H1 (cell line): ENCODE results near the gene DGKI. TPM values are rescaled to one million over a fixed set of nuclear protein-coding genes. Genes with fewer than 3 reads are reported as not detected.

Experiments
- CTCF ChIA-PET: fragments of 300-600 bp; sonication (Branson Sonifier 250); formaldehyde crosslinking; loops from one replicate; lab custom pipeline; 2021; ENCODE audit not compliant: partially characterized antibody; lab: Charles Lee
- POLR2A ChIA-PET: fragments of 300-600 bp; sonication (Branson Sonifier 250); formaldehyde crosslinking; loops from one replicate; lab custom pipeline; 2021; ENCODE audit warnings: inconsistent platforms; ENCODE audit not compliant: partially characterized antibody; lab: Charles Lee
- DNase-seq, 2 experiments: peaks; one replicate each; pipeline versions ENCODE4 v3.0.0 to v3.0.0-alpha.2; 2010 to 2022; ENCODE audit warnings: low spot score in 2 of 2, low read depth in 1 of 2, mixed read lengths in 1 of 2
- FAIRE-seq: peaks from 2 replicates; lab custom pipeline; 2011; peaks lifted over from hg19 to GRCh38; lab: Jason Lieb, UNC
- H2AFZ ChIP-seq: 2 replicates; pipeline ENCODE4 v1.8.1; 2012; ENCODE audit warnings: low read length, inconsistent platforms
- H2AK5ac ChIP-seq: 2 replicates; pipeline ENCODE4 v1.6.1; 2013; ENCODE audit warnings: low read depth, low read length
- H2BK120ac ChIP-seq: replicated peaks from 2 replicates; pipeline ENCODE3; 2013; ENCODE audit warnings: low read depth, low read length, inconsistent platforms
- H2BK12ac ChIP-seq: 2 replicates; pipeline ENCODE4 v1.6.1; 2013; ENCODE audit warnings: low read depth, low read length
- H2BK15ac ChIP-seq: 2 replicates; pipeline ENCODE4 v1.6.1; 2013; ENCODE audit warnings: low read length
- H2BK20ac ChIP-seq: 2 replicates; pipeline ENCODE4 v1.6.1; 2013; ENCODE audit warnings: low read length
- H2BK5ac ChIP-seq: 2 replicates; pipeline ENCODE4 v1.6.1; 2013; ENCODE audit warnings: low read depth, low read length
- H3K14ac ChIP-seq: 2 replicates; pipeline ENCODE4 v1.6.1; 2013; ENCODE audit warnings: inconsistent platforms; ENCODE audit not compliant: insufficient read length
- H3K18ac ChIP-seq: 2 replicates; pipeline ENCODE4 v1.6.1; 2013; ENCODE audit warnings: low read length; ENCODE audit errors: extremely low read depth
- H3K23ac ChIP-seq: 2 replicates; pipeline ENCODE4 v1.6.1; 2013; ENCODE audit warnings: inconsistent platforms; ENCODE audit not compliant: insufficient read length
- H3K23me2 ChIP-seq: 2 replicates; pipeline ENCODE4 v1.6.1; 2013; ENCODE audit warnings: low read depth, low read length
- H3K27ac ChIP-seq: 2 replicates; pipeline ENCODE4 v1.6.1; 2011; ENCODE audit warnings: low read depth, low read length, inconsistent platforms
- H3K27me3 ChIP-seq, 4 experiments: replicated peaks in 1 of 4; 1 replicate in 1 of 4; 2 replicates in 3 of 4; pipeline versions ENCODE4 v1.6.1 to v1.8.1; 2011 to 2013; ENCODE audit warnings: low read length in 3 of 4, mild to moderate bottlenecking in 3 of 4, inconsistent platforms in 2 of 4, mixed read lengths in 2 of 4, moderate library complexity in 1 of 4; ENCODE audit not compliant: control insufficient read depth in 3 of 4, insufficient read depth in 3 of 4; ENCODE audit errors: extremely low read depth in 1 of 4
- H3K36me3 ChIP-seq, 4 experiments: 2 replicates each; pipeline versions ENCODE4 v1.6.1 to v1.8.1; 2011 to 2013; ENCODE audit warnings: mild to moderate bottlenecking in 4 of 4, low read length in 3 of 4, moderate library complexity in 2 of 4, control low read depth in 1 of 4, inconsistent platforms in 1 of 4; ENCODE audit not compliant: insufficient read depth in 4 of 4, control insufficient read depth in 2 of 4
- H3K4ac ChIP-seq: replicated peaks from 2 replicates; pipeline ENCODE3; 2013; ENCODE audit warnings: low read length, low read depth, mixed read lengths, inconsistent platforms; ENCODE audit not compliant: insufficient read length
- H3K4me1 ChIP-seq, 4 experiments: replicated peaks in 1 of 4; 1 replicate in 1 of 4; 2 replicates in 3 of 4; pipeline versions ENCODE4 v1.6.1 to v1.8.1; 2011 to 2013; ENCODE audit warnings: low read length in 3 of 4, inconsistent platforms in 2 of 4, mixed read lengths in 1 of 4; ENCODE audit not compliant: insufficient read depth in 4 of 4, control insufficient read depth in 3 of 4
- H3K4me2 ChIP-seq, 2 experiments: 2 replicates each; pipeline versions ENCODE4 v1.6.1 to v1.8.1; 2011 to 2013; ENCODE audit warnings: low read depth in 2 of 2, low read length in 2 of 2, control low read depth in 1 of 2, inconsistent platforms in 1 of 2, mild to moderate bottlenecking in 1 of 2; ENCODE audit not compliant: insufficient read depth in 1 of 2
- H3K4me3 ChIP-seq, 4 experiments: fragments of 200-600, 300-600 bp in 1 of 4; sonication (generic), shearing (Covaris generic), sonication (Bioruptor Twin) in 1 of 4; 2 replicates each; pipeline versions ENCODE4 v1.5.1 to v1.8.1; 2011 to 2016; ENCODE audit warnings: low read length in 4 of 4, low read depth in 3 of 4, control low read depth in 2 of 4, inconsistent platforms in 2 of 4, mild to moderate bottlenecking in 2 of 4, mixed read lengths in 1 of 4, moderate library complexity in 1 of 4; ENCODE audit not compliant: insufficient read depth in 2 of 4; ENCODE audit errors: extremely low read depth in 1 of 4
- H3K56ac ChIP-seq: replicated peaks from 2 replicates; pipeline ENCODE3; 2013; ENCODE audit warnings: low read depth, mild to moderate bottlenecking, mixed read lengths, low read length, inconsistent platforms; ENCODE audit not compliant: insufficient read length
- H3K79me1 ChIP-seq: 2 replicates; pipeline ENCODE4 v1.6.1; 2013; ENCODE audit warnings: low read depth, low read length, control low read depth
- H3K79me2 ChIP-seq, 2 experiments: 2 replicates each; pipeline versions ENCODE4 v1.6.1 to v1.8.1; 2012 to 2013; ENCODE audit warnings: low read length in 2 of 2, mild to moderate bottlenecking in 2 of 2, inconsistent platforms in 1 of 2; ENCODE audit not compliant: insufficient read depth in 2 of 2, control insufficient read depth in 1 of 2
- H3K9ac ChIP-seq, 4 experiments: replicated peaks in 1 of 4; 1 replicate in 1 of 4; 2 replicates in 3 of 4; pipeline versions ENCODE4 v1.6.1 to v1.8.1; 2011 to 2013; ENCODE audit warnings: low read depth in 3 of 4, low read length in 3 of 4, control low read depth in 2 of 4, mild to moderate bottlenecking in 2 of 4, moderate library complexity in 2 of 4, inconsistent platforms in 1 of 4; ENCODE audit errors: extremely low read depth in 1 of 4
- H3K9me3 ChIP-seq, 2 experiments: 2 replicates each; pipeline versions ENCODE4 v1.6.1 to v1.8.1; 2012 to 2013; ENCODE audit warnings: mild to moderate bottlenecking in 2 of 2, moderate library complexity in 2 of 2, control low read depth in 1 of 2, inconsistent platforms in 1 of 2, low read depth in 1 of 2, low read length in 1 of 2, mixed read lengths in 1 of 2; ENCODE audit not compliant: insufficient read depth in 2 of 2
- H4K20me1 ChIP-seq, 2 experiments: replicated peaks in 1 of 2; 2 replicates each; pipeline versions ENCODE3 to v1.8.1; 2011 to 2013; ENCODE audit warnings: inconsistent platforms in 2 of 2, low read length in 2 of 2, mild to moderate bottlenecking in 1 of 2; ENCODE audit not compliant: insufficient read depth in 2 of 2, control insufficient read depth in 1 of 2
- H4K5ac ChIP-seq: 2 replicates; pipeline ENCODE4 v1.6.1; 2013; ENCODE audit warnings: low read length, low read depth, mixed read lengths, inconsistent platforms; ENCODE audit not compliant: insufficient read length
- H4K8ac ChIP-seq: 2 replicates; pipeline ENCODE4 v1.8.0; 2013; ENCODE audit warnings: mild to moderate bottlenecking, moderate library complexity, low read length, inconsistent platforms; ENCODE audit not compliant: insufficient read depth; ENCODE audit errors: extremely low read depth
- H4K91ac ChIP-seq: replicated peaks from 2 replicates; pipeline ENCODE3; 2013; ENCODE audit warnings: low read length, mixed read lengths, inconsistent platforms; ENCODE audit not compliant: insufficient read length
- NRF1 ChIP-seq: IDR thresholded peaks from 2 replicates; pipeline ENCODE4 v1.6.1; 2011; ENCODE audit warnings: mild to moderate bottlenecking, low read depth, low read length, improper control_type of control experiment
- RAD21 ChIP-seq, 2 experiments: IDR thresholded peaks in 1 of 2; conservative IDR thresholded peaks in 1 of 2; 2 replicates each; pipeline ENCODE4 v1.6.1; 2011; ENCODE audit warnings: low read depth in 2 of 2, low read length in 2 of 2, improper control_type of control experiment in 1 of 2, inconsistent platforms in 1 of 2, mild to moderate bottlenecking in 1 of 2, moderate library complexity in 1 of 2
- SP2 ChIP-seq: IDR thresholded peaks from 2 replicates; pipeline ENCODE4 v1.6.1; 2012; ENCODE audit warnings: mild to moderate bottlenecking, low read length, inconsistent platforms
- WGBS, 2 experiments: shearing (Covaris generic) in 1 of 2; methylation state at CpG; one replicate each; pipeline versions ENCODE4 v1.1.6 to v1.1.7; 2013 to 2015; ENCODE audit warnings: low lambda C conversion rate in 2 of 2, mixed read lengths in 2 of 2, inconsistent platforms in 1 of 2, low coverage in 1 of 2, missing lambda C conversion rate in 1 of 2; ENCODE audit not compliant: insufficient replicate concordance in 2 of 2, insufficient coverage in 1 of 2, insufficient read length in 1 of 2; ENCODE audit errors: extremely low coverage in 1 of 2, missing lambda C conversion rate in 1 of 2; 5-methylcytosine and 5-hydroxymethylcytosine counted together
- polyA plus RNA-seq, 7 experiments: library from polyadenylated mRNA; depleted of rRNA in 3 of 7; stranded (reverse) in 5 of 7; unstranded in 2 of 7; fragments of >200 nt in 5 of 7; fragments of 200-250 nt in 2 of 7; gene quantifications; 1 replicate in 5 of 7; 2 replicates in 1 of 7; 4 replicates in 1 of 7; pipeline versions ENCODE4 v1.2.1 to v1.2.3, GENCODE V29; 2011 to 2013; ENCODE audit warnings: missing spikeins in 2 of 7, mixed read lengths in 2 of 7
- total RNA-seq: library from RNA; stranded (reverse); fragmentation: NEBNext Ultra II Directional; extraction: Animal tissue kit (Norgen Biotek cat#: 25700); gene quantifications from 2 replicates; pipeline ENCODE4 v1.2.1, GENCODE V29; 2021
- TF ChIP-seq, protein P1 (sequence below), 3 experiments: IDR thresholded peaks; 1 replicate in 2 of 3; 2 replicates in 1 of 3; pipeline versions ENCODE4 v1.5.1 to v1.6.1; 2011; ENCODE audit warnings: low read length in 3 of 3, mild to moderate bottlenecking in 3 of 3, inconsistent platforms in 2 of 3, low read depth in 1 of 3, moderate library complexity in 1 of 3; ENCODE audit not compliant: insufficient read depth in 1 of 3; ENCODE audit errors: control extremely low read depth in 1 of 3

DGKI gene
- total and polyA plus RNA-seq, 2 of the 8 experiments (the other 6 are each of a cell fraction or from before 2014, with no cell fraction given): 0.20 to 0.71 TPM

DNA sequence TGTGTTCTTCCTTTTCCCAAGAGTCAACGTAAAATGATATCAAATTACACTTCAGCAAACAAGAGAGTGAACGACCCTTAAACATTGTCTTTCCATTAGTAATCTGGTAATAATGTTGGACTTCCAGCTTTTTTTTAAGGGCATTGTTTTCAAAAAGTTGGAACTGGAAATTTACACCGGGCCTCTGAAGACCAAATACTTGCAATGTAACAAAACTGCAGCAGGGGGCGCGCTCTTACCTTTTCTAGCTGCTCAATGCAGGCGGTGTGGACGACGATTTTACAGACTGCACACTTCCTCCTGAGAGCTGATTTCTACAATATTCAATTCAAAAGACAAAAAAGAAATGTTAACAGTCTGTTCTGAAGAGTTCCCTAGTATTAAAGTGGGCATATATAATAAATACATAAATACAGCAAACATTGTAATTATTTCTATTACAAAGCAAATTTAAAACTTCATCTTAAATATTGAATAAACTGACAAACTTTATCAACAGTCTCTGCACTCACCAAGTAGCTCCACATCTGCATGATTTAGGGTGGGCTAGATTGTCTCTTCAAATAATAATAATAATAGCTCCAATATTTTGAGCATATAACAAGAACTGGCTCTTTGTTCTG, 190.4 kb downstream of the DGKI start:
- no peak overlapping the region for H2BK12ac ChIP-seq
- no peaks in the 10 kb centered on the region for H4K20me1 ChIP-seq
- H3K4ac ChIP-seq: no peak overlapping the region
- WGBS, 2 experiments: 19% methylated on average over 8 of the region's 8 CpGs; no CpG with 5 or more reads in 1 of the 2 experiments
- no peak overlapping the region for H3K56ac ChIP-seq
- peaks cover 0 to 14% (median 12%) of the 10 kb centered on the region in 4 experiments; a peak in 5 of 7 replicates for H3K4me1 ChIP-seq
- no peak overlapping the region for H4K91ac ChIP-seq
- ChIA-PET CTCF (interaction anchor here (0.6 to 8.4 kb wide), 71 partner anchors 9 to 1797 kb away, joined by 3 to 45 read pairs (median 4); partner anchors contain the start of gene DGKI), POLR2A (no interaction called here)
- H2BK15ac ChIP-seq: no peak overlapping the region
- H4K8ac ChIP-seq: no peak overlapping the region
- H3K4me3 ChIP-seq: no peak overlapping the region
- H3K79me1 ChIP-seq: no peaks in the 10 kb centered on the region
- H3K4me2 ChIP-seq: no peak overlapping the region
- H2AFZ ChIP-seq: 0 out of 2 replicates have a peak overlapping the region, but pooled peaks have one; percentile 74
- TF ChIP-seq, protein P1, sequence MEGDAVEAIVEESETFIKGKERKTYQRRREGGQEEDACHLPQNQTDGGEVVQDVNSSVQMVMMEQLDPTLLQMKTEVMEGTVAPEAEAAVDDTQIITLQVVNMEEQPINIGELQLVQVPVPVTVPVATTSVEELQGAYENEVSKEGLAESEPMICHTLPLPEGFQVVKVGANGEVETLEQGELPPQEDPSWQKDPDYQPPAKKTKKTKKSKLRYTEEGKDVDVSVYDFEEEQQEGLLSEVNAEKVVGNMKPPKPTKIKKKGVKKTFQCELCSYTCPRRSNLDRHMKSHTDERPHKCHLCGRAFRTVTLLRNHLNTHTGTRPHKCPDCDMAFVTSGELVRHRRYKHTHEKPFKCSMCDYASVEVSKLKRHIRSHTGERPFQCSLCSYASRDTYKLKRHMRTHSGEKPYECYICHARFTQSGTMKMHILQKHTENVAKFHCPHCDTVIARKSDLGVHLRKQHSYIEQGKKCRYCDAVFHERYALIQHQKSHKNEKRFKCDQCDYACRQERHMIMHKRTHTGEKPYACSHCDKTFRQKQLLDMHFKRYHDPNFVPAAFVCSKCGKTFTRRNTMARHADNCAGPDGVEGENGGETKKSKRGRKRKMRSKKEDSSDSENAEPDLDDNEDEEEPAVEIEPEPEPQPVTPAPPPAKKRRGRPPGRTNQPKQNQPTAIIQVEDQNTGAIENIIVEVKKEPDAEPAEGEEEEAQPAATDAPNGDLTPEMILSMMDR (IDR thresholded peaks at IDR 0.05; ENCODE audit: control extremely low read depth in 1 of 3, insufficient read depth in 1 of 3, low read depth in 1 of 3, low read length in 3 of 3): peak; percentile 67 to 78 (median 73)
- TF ChIP-seq NRF1 (no peak), RAD21 (IDR thresholded peaks at IDR 0.05 in 1 of 2, conservative IDR thresholded peaks at IDR 0.05 in 1 of 2; ENCODE audit: low read depth in 2 of 2, low read length in 2 of 2) (peak; percentile 88 to 93), SP2 (no peak)
- no peak overlapping the region for H2BK5ac ChIP-seq
- H2AK5ac ChIP-seq: no peak overlapping the region
- no peak overlapping the region for H4K5ac ChIP-seq
- H3K9me3 ChIP-seq: no peaks in the 10 kb centered on the region
- H3K36me3 ChIP-seq: no peaks in the 10 kb centered on the region
- H3K27me3 ChIP-seq: no peaks in the 10 kb centered on the region
- DNase-seq: peak; percentile 10 to 89
- no peak overlapping the region for H3K27ac ChIP-seq
- no peak overlapping the region for H3K18ac ChIP-seq
- H3K23ac ChIP-seq: no peak overlapping the region
- no peak overlapping the region for H3K14ac ChIP-seq
- H3K9ac ChIP-seq: no peak overlapping the region
- H2BK120ac ChIP-seq: no peak overlapping the region
- no peak overlapping the region for H2BK20ac ChIP-seq
- no peaks in the 10 kb centered on the region for H3K79me2 ChIP-seq
- peak; percentile 28 for FAIRE-seq
- no peaks in the 10 kb centered on the region for H3K23me2 ChIP-seq
